GM12872 (cell line): ENCODE measurements around the gene NUP42.

Source experiments
- TF ChIP-seq, protein P1 (sequence below): IDR thresholded peaks from 3 replicates; pipeline ENCODE4 v1.5.1; 2011; ENCODE audit warnings: low read depth, mild to moderate bottlenecking, low read length, moderate library complexity; ENCODE audit not compliant: insufficient read depth

The NUP42 gene

DNA sequence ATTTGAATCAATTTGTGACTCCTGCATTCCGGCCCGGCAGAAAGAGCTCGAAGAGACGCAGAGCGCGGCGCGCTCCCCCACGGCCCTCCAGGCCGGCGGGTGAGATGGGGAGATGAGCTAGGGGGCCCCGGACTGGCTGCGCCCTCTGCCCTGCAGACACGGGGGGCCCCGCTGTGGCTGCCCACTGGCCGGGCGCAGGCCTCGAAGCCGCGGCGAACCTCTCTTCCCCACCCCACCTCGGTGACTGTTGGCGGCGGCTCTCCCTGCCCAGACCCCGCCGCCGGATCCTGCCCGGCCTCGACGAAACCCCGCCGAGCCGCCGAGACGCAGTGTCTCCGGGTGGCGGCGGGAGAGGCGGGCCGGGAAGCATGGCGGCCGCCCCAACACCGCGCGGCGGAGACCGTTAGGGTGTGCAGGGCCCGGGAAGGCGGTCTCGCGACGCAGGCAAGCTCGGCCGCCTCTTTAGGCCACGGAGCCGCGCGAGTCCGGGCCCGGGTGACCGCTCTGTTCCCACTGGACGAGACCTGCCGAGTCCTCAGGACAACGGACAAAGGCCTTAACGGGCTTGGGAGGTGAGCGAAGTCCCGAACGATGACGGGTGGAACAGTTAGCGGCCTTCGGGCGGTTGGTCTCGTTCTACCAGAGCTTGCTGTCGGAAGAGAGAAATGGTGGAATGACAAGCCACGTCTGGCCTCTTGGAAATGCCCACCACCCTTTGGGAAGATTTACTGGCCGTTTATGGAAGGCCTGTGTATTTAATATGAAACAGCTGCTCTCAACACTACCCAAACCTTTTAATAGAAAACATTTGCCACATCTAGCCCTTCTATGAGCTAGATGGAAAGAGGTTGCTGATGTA, 24.3 kb downstream of the NUP42 start:
- TF ChIP-seq, protein P1, sequence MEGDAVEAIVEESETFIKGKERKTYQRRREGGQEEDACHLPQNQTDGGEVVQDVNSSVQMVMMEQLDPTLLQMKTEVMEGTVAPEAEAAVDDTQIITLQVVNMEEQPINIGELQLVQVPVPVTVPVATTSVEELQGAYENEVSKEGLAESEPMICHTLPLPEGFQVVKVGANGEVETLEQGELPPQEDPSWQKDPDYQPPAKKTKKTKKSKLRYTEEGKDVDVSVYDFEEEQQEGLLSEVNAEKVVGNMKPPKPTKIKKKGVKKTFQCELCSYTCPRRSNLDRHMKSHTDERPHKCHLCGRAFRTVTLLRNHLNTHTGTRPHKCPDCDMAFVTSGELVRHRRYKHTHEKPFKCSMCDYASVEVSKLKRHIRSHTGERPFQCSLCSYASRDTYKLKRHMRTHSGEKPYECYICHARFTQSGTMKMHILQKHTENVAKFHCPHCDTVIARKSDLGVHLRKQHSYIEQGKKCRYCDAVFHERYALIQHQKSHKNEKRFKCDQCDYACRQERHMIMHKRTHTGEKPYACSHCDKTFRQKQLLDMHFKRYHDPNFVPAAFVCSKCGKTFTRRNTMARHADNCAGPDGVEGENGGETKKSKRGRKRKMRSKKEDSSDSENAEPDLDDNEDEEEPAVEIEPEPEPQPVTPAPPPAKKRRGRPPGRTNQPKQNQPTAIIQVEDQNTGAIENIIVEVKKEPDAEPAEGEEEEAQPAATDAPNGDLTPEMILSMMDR: no peak

DNA sequence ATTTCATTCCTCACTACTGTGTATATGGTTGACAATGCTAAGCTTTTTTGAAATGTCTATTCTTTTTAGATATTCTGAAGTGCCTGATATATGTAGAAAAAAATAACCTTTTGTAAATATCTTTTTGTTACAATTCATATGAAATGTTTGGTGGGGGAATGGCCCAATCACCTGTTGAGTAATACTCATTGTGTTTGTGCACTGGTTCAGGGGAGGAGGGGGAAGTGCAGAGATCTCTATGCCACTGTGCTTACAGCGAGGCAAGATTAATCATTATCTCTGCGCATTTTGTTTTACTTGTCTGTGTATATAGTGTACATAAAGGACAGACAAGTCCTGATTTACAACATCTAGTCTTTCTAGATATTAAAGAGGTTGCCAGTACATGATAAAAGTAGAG, 25.2 kb downstream of the NUP42 start:
- TF ChIP-seq, protein P1: no peak

DNA sequence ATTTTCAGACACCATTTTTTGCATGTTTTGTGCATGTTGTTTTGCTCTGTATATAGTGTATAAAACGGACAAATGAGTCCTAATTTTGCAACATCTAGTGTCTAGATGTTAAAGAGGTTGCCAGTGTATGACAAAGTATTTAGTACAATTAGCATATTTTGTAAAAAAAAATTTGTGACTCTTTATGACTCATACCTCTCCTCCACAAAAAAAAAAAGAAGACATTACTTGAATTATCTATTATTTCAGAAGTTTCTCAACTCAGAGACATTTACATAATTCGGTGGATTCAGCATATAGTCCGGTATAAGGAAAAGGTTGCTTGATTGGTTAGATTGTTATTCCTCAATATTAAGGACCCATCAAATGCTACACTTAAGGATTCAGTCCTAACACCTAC, 26.0 kb downstream of the NUP42 start:
- TF ChIP-seq, protein P1: no peak

DNA sequence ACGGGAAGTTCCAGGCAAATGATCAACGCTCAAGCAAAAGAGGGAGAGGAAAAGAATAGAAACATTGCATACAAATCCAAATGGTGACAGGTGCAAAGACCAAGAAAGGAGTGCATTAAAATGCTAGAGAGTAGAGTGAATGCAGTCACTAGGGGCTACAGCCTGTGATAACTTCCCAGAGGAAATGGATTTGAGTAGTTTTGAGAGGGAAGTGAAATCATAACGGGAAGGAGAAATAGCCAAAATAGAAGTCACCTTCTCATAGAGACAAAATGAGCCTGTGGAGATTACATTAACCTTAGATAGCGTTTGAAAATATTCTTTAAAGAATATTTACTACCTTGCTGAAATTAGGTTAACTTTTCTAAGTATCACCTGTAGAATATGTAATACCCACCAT, 26.5 kb downstream of the NUP42 start:
- TF ChIP-seq, protein P1: no peak

DNA sequence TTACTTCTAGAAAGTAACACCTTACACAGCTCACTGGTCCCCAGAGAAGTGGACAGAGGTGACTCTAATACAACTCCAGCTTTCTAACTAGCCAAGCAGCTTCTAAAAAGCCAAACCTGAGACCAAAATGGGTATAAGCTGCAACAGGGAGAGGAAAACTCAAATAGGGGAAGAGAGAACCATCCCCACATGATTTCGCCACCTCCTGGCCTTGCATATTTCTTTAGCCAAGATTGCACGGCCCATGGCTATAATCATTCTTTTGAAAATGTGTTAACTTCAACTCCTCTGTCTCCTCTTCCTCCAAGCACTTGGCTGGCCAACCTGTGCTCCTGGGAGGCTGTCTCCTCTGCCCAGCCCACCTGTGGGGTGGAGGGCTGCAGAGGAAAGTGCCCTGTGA, 28.7 kb downstream of the NUP42 start:
- TF ChIP-seq, protein P1: no peak

DNA sequence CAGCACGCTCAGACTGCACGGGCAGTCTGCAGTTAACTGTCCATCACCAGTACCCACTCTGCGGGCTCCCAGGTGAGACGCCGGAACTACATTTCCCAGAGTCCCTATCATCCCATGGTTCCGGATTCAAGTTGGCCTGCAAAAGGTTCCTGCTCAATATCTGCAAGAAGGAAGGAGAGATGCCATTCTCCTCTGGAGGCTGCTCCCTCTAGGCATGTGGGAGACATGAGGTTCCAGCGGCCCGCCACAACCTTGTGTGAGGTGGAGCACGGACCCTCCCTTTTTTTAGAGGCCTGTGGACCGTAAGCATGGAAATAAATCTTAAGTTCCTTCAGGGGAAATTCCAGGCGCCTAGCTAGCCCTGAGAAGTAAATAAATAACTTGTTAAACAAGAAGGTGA, 29.7 kb downstream of the NUP42 start:
- TF ChIP-seq, protein P1: no peak

DNA sequence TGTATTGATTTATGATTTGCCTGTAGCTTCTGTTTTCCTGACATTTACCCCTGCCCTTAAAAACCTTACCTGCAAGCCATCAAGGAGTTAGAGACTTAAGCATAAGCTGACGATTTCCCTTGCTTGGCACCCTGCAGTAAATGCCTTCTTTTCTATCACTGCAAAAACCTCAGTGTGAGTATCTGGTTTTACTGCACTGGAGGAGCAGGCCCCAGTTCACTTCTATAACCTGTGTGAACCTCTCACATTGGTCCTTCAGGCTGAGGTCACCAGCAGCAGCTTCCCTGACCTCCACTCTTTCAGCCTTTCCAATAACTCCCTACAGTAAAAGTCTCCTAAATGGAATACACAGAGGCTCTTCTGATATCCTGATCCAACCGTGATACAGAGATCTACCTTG, 30.5 kb downstream of the NUP42 start:
- TF ChIP-seq, protein P1: no peak
